CD4-positive, alpha-beta T cell treated with Interleukin-2 at 100 ng/mL for 4 hours (primary cell): ENCODE measurements around the gene GRM7.

Experiments used
- DNase-seq: peaks from one replicate; pipeline ENCODE4 v3.0.0-alpha.2; 2020; ENCODE audit warnings: low spot score

GRM7 gene

GRCh38 chr3:6971933-6972332 is 111.0 kb downstream of the GRM7 start:
- DNase-seq = no peak

- no peak for DNase-seq
Observed at GRCh38 chr3:6985848-6986247, 124.9 kb downstream of the GRM7 start.

- no peak for DNase-seq
Observed at GRCh38 chr3:6989608-6990291, 128.8 kb downstream of the GRM7 start.

GRCh38 chr3:6994081-6994668 is 133.3 kb downstream of the GRM7 start:
- DNase-seq = no peak

GRCh38 chr3:7000501-7000900 is 139.6 kb downstream of the GRM7 start:
- no peak for DNase-seq

- DNase-seq = no peak
Observed at GRCh38 chr3:7001370-7001769, 140.5 kb downstream of the GRM7 start.

- no peak for DNase-seq
Observed at GRCh38 chr3:7015683-7016440, 154.9 kb downstream of the GRM7 start.

- DNase-seq = no peak
Observed at GRCh38 chr3:7025581-7026300, 164.8 kb downstream of the GRM7 start.

- no peak for DNase-seq
Observed at GRCh38 chr3:7029562-7029961, 168.6 kb downstream of the GRM7 start.

- no peak for DNase-seq
Observed at GRCh38 chr3:7038394-7038793, 177.5 kb downstream of the GRM7 start.

GRCh38 chr3:7062714-7063113 is 201.8 kb downstream of the GRM7 start:
- DNase-seq = no peak

- DNase-seq = no peak
Observed at GRCh38 chr3:7070461-7070860, 209.5 kb downstream of the GRM7 start.

- no peak for DNase-seq
Observed at GRCh38 chr3:7074217-7074616, 213.3 kb downstream of the GRM7 start.

- DNase-seq = no peak
Observed at GRCh38 chr3:7075117-7075516, 214.2 kb downstream of the GRM7 start.

- no peak for DNase-seq
Observed at GRCh38 chr3:7075901-7076300, 215.0 kb downstream of the GRM7 start.

- DNase-seq = no peak
Observed at GRCh38 chr3:7082244-7082643, 221.3 kb downstream of the GRM7 start.

- no peak for DNase-seq
Observed at GRCh38 chr3:7086417-7086816, 225.5 kb downstream of the GRM7 start.

- DNase-seq = no peak
Observed at GRCh38 chr3:7095116-7095515, 234.2 kb downstream of the GRM7 start.

GRCh38 chr3:7100136-7100535 is 239.2 kb downstream of the GRM7 start:
- DNase-seq = no peak

GRCh38 chr3:7106635-7107034 is 245.7 kb downstream of the GRM7 start:
- DNase-seq = no peak

- DNase-seq = no peak
Observed at GRCh38 chr3:7112523-7113056, 251.7 kb downstream of the GRM7 start.

GRCh38 chr3:7144697-7145308 is 283.9 kb downstream of the GRM7 start:
- no peak for DNase-seq
